Peyer's patch (tissue), 4 donors: ENCODE results near the gene ZNF606. TPM values are rescaled to one million over a fixed set of nuclear protein-coding genes. Genes with fewer than 3 reads are reported as not detected.
A peak's percentile ranks its signal among the peaks of the same experiment; 100 is the strongest.

Experiments used
- DNase-seq, 3 donors: peaks; one replicate each; pipeline ENCODE4 v3.0.0-alpha.2; 2017 to 2019
- H3K27ac ChIP-seq, 4 donors: fragments of 200-600 bp; sonication (generic); one replicate each; pipeline ENCODE4 v1.5.1; 2016 to 2019
- H3K27me3 ChIP-seq, 2 donors: fragments of 200-600 bp; sonication (generic); one replicate each; pipeline ENCODE4 v1.5.1; 2019
- H3K36me3 ChIP-seq, 3 donors: fragments of 200-600 bp; sonication (generic); one replicate each; pipeline ENCODE4 v1.5.1; 2016 to 2019
- H3K4me1 ChIP-seq, 4 donors: fragments of 200-600 bp; sonication (generic); one replicate each; pipeline ENCODE4 v1.5.1; 2016 to 2019
- H3K4me3 ChIP-seq, 4 donors: fragments of 200-600 bp; sonication (generic); 1 replicate in 3 of 4; 2 replicates in 1 of 4; pipeline ENCODE4 v1.5.1; 2016 to 2019; ENCODE audit warnings: mild to moderate bottlenecking in 1 of 4
- H3K9me3 ChIP-seq, 4 donors: fragments of 200-600 bp; sonication (generic); one replicate each; pipeline ENCODE4 v1.5.1; 2016 to 2019; ENCODE audit warnings: mild to moderate bottlenecking in 1 of 4
- POLR2A ChIP-seq, 2 donors: fragments of 450-650 bp; IDR thresholded peaks; one replicate each; pipeline ENCODE4 v1.5.1; 2017; ENCODE audit warnings: antibody characterized with exemption in 2 of 2, mild to moderate bottlenecking in 2 of 2, moderate library complexity in 2 of 2
- total RNA-seq, 4 donors: library from RNA; depleted of rRNA; stranded (reverse); fragments of >200 nt; gene quantifications; one replicate each; pipeline ENCODE4 v1.1.0, GENCODE V29; 2016
- TF ChIP-seq, protein P1 (sequence below), 6 experiments: fragments of 450-650 bp in 4 of 6; fragments of 200-600 bp in 2 of 6; sonication (generic) in 1 of 6; IDR thresholded peaks; one replicate each; pipeline ENCODE4 v1.5.1; 2017 to 2019; ENCODE audit warnings: antibody characterized with exemption in 6 of 6, mild to moderate bottlenecking in 3 of 6, moderate library complexity in 1 of 6

Gene ZNF606
- total RNA-seq, 4 donors from 2014 or later: 18.4 to 29.7 (median 20.3) TPM

DNA sequence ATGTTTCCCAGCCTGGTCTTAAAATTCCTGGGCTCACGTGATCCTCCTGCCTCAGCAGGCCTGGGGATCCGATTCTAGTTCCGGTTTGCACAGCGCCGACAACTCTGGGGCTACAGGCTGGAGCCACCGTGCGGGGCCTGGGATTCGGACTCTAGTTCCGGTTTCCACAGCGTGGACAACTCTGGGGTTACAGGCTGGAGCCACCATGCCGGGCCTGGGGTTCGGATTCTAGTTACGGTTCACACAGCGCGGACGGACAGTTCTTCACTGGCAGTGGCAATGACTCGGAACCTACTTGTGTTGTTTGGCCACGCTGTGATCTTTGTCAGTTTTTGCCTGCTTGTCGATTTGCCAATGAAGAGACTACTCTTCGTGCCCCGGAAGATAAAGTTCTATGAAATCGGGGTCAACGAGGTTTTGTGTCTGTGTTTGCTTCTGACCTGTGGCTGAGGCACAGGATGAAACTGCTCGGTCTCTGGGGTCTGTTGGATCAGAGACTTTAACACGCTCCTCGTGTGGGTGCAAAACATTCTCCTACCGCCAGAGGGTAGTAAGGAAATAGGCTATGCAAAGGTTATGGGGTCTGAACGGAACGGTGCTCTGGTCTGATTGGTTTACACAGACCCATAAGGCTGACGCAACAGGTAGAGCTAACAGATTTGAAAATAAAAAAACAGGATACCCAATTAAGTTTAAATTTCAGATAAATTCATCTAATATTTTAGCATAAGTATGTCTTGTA is 19.1 kb upstream of the ZNF606 start:
- H3K27me3 ChIP-seq: no peaks in the 10 kb centered on the region

DNA sequence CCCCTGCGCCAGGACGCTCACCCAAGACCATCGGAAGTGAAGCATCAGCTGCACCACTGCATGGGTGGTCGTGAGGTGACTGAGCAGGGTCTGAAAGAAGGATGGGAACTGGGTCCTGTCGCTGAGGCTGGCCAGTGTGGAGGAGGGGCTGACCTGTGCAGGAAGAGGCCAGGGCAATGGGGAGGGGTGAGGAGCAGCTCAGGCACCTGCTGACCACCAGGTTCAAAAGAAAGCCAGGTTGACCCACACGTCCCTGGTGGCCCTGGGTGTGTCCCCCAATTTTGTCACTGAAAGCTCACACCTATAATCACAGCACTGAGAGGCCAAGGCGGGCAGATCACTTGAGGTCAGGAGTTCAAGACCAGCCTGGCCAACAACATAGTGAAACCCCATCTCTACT is 17.5 kb upstream of the ZNF606 start:
- Histone ChIP-seq H3K27me3 (no peaks in the 10 kb centered on the region), H3K9me3 (peaks cover 0 to 6% (median 0%) of the 10 kb centered on the region in 4 donors), H3K27ac (no peak overlapping the region), H3K4me3 (no peak overlapping the region), H3K4me1 (no peaks in the 10 kb centered on the region), H3K36me3 (no peaks in the 10 kb centered on the region)
- TF ChIP-seq POLR2A (IDR thresholded peaks at IDR 0.05): no peak
- TF ChIP-seq, protein P1, sequence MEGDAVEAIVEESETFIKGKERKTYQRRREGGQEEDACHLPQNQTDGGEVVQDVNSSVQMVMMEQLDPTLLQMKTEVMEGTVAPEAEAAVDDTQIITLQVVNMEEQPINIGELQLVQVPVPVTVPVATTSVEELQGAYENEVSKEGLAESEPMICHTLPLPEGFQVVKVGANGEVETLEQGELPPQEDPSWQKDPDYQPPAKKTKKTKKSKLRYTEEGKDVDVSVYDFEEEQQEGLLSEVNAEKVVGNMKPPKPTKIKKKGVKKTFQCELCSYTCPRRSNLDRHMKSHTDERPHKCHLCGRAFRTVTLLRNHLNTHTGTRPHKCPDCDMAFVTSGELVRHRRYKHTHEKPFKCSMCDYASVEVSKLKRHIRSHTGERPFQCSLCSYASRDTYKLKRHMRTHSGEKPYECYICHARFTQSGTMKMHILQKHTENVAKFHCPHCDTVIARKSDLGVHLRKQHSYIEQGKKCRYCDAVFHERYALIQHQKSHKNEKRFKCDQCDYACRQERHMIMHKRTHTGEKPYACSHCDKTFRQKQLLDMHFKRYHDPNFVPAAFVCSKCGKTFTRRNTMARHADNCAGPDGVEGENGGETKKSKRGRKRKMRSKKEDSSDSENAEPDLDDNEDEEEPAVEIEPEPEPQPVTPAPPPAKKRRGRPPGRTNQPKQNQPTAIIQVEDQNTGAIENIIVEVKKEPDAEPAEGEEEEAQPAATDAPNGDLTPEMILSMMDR (IDR thresholded peaks at IDR 0.05): no peak
- no peak for DNase-seq

More for the DNA sequence above, 19.1 kb upstream of the ZNF606 start:
- Histone ChIP-seq H3K9me3 (peaks cover 0 to 6% (median 0%) of the 10 kb centered on the region in 4 donors), H3K36me3 (no peaks in the 10 kb centered on the region), H3K27ac (no peak overlapping the region), H3K4me3 (no peak overlapping the region), H3K4me1 (no peaks in the 10 kb centered on the region)
- peak in 2 of 3 donors; percentile 25 to 71 for DNase-seq
- TF ChIP-seq POLR2A (IDR thresholded peaks at IDR 0.05): no peak
- TF ChIP-seq, protein P1 (IDR thresholded peaks at IDR 0.05): peak; percentile 12 to 63 (median 46)

DNA sequence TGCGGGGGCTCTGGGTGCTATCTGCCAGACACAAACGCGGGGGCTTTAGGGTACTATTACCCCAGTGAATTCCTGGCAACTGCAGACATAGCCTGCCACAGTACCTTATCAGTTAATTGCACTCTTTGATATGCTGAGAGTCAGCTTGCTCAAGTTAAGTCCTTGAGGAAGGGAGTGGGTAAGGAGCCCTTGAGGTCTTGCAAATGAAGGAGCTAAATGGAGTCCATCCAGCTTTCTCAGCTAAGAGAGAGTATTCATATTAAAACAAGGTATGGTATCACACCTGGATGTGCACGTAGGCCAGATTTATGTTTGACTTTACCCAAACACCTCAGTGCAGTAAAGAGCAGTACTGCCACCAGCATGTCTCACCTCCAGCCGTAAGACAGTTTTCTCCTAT is 11.5 kb upstream of the ZNF606 start:
- Histone ChIP-seq H3K27ac (no peak overlapping the region), H3K4me1 (no peaks in the 10 kb centered on the region), H3K4me3 (no peak overlapping the region), H3K36me3 (no peaks in the 10 kb centered on the region), H3K27me3 (no peaks in the 10 kb centered on the region), H3K9me3 (peaks cover 0 to 22% (median 4%) of the 10 kb centered on the region in 4 donors)
- no peak for DNase-seq
- no peak for TF ChIP-seq POLR2A (IDR thresholded peaks at IDR 0.05)
- TF ChIP-seq, protein P1 (IDR thresholded peaks at IDR 0.05): no peak

DNA sequence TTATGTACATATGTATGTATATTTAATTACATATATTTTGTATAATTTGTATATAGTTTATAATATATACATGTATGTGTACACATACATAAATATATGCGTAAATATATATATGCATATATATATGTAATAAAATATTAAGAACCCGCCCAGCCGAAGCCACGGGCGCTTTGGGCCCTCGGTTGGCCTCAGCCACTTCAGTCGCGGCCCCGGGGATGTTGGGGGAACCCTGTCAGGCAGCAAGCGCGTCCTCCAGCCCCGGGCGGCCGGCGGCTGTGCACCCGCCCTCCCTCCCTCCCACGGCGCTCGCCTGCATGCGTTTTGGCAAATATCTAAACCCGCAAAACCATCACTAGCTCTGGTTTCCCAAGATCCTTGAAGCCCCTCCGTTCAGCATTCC is 7.9 kb upstream of the ZNF606 start:
- Histone ChIP-seq H3K4me1 (no peaks in the 10 kb centered on the region), H3K9me3 (peaks cover 0 to 56% (median 17%) of the 10 kb centered on the region in 4 donors), H3K36me3 (peaks cover 0 to 13% (median 0%) of the 10 kb centered on the region in 3 donors), H3K4me3 (peak overlapping the region in 1 of 4 donors; percentile 51), H3K27me3 (no peaks in the 10 kb centered on the region), H3K27ac (no peak overlapping the region)
- DNase-seq: no peak
- no peak for TF ChIP-seq POLR2A (IDR thresholded peaks at IDR 0.05)
- TF ChIP-seq, protein P1 (IDR thresholded peaks at IDR 0.05): no peak

DNA sequence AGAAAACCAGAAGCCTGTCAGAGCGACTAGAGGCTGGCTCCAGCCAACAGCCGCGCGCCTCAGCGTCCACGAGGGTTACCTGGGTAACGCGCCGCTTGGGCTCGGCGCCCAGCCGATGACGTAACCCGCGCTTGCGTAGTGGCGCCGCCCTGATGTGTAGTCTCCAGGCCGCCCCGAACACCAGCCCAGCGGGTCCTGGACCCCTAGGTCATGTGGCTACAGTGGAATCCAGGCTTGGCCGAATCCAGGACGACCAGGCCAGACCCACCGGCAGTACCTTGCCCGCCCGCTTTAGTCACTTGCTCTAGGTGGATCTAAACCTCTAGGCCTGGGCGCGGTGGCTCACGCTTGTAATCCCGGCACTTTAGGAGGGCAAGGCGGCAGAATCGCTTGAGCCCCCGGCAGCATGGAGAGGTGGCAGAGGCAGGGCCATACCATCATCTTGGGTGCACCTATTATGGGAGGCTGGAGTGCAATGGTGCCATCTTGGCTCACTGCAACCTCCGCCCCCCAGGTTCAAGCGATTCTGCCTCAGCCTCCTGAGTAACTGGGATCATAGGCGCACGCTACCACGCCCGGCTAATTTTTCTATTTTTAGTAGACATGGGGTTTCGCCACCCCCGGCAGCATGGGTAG is 7.2 kb upstream of the ZNF606 start:
- H3K4me3 ChIP-seq: peak overlapping the region in 3 of 4 donors; percentile 5 to 61 (median 51)
- peak; percentile 53 to 87 (median 85) for DNase-seq
- H3K27me3 ChIP-seq: no peaks in the 10 kb centered on the region
- H3K4me1 ChIP-seq: no peaks in the 10 kb centered on the region
- peak overlapping the region in 3 of 4 donors; percentile 13 to 77 (median 63) for H3K27ac ChIP-seq
- TF ChIP-seq POLR2A (IDR thresholded peaks at IDR 0.05): no peak
- TF ChIP-seq, protein P1 (IDR thresholded peaks at IDR 0.05): no peak
- peaks cover 0 to 20% (median 0%) of the 10 kb centered on the region in 3 donors for H3K36me3 ChIP-seq
- peaks cover 0 to 61% (median 19%) of the 10 kb centered on the region in 4 donors for H3K9me3 ChIP-seq
